HG02981 (cell line): Measurements from ENCODE around the gene NIPSNAP2.
"Not testable (repeated sequence)": the region's sequence is repeated elsewhere in the genome, so short reads cannot be mapped to it uniquely, and the experiment has no call there.

ENCODE experiments used
- ATAC-seq: cut with Tn5 transposase; IDR thresholded peaks from one replicate; pipeline ENCODE4 v1.9.1; 2021; ENCODE audit warnings: mild to moderate bottlenecking, moderate library complexity; ENCODE audit not compliant: unreplicated experiment

NIPSNAP2 gene

GRCh38 chr7:55975988-55976633 lies 11.7 kb downstream of the NIPSNAP2 start:
- no peak for ATAC-seq

- ATAC-seq = no peak
Measured at GRCh38 chr7:55977831-55978230, 13.4 kb downstream of the NIPSNAP2 start.

DNA sequence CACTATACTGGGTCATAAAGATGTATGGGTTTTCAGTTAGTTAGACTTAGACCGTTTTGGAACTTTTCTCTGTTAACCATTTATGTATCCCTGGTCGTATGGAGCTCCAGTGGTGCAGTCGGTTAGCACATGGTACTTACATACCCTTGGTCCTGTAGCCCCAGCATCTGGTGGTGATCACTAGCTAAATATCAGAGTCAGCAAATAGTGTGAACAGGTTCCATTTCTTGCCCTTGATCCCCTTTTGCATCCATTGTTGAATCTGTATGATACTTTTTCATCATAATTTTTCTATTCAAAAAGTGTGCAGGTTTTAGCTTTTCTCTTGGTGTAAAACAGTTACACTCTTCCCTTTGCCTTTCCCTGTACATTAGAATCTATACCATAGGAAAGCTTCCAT lies 15.9 kb downstream of the NIPSNAP2 start:
- ATAC-seq = no peak

DNA sequence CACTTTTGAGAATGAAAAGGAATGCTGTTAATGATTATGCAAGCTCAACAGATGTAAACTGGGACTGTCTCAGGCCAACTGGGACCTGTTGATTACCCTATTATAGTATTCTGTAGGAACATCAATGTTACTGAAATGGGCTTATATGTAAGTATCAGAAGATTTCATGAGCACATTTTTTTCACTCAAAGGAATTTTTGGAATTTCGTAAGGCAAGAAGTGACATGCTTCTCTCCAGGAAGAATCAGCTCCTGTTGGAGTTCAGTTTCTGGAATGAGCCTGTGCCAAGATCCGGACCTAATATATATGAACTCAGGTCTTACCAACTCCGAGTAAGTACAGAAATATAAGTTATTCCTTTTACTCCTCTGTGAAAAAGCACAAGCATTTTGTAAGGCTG lies 19.2 kb downstream of the NIPSNAP2 start:
- ATAC-seq = no peak

DNA sequence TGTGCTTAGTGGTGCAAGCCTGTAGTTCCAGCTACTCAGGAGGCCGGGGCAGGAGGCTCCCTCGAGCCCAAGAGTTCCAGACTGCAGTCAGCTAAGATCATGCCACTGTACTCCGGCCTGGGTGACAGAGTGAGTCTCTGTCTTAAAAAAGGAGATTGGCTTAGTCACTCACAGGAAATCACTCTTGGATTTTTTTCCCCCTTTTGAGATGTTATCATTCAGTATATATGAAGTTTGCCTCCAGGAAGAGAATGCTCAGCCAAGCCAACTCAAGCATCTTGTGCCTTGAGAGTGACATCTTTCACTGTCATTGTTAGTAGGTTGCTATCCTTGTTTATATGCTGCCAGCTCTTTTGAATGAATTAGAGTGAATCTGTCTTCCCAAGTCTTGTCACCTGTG lies 28.0 kb downstream of the NIPSNAP2 start:
- no peak for ATAC-seq

DNA sequence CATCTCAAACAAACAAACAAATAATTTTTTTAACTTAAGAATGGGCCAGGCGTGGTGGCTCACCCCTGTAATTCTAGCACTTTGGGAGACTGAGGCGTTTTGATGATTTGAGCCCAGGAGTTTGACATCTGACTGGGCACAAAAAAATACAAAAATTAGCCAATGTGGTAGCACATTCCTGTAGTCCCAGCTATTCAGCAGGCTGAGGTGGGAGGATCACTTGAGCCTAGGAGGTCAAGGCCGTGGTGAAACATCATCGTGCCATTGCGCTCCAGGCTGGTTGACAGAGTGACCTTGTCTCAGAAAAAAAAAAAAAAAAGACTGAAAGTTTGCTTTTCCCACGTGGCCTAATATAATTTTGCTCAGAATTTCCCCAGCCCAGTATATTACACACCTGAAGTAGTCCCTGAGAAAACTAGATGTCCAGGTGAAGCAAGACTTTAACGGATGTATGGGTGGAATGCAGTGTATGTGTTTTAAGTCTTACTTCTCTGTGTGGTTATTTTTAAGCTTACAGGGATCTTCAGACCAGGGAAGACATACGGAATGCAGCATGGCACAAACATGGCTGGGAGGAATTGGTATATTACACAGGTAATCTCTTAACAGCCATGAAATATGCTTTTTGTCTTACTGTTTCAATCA lies 32.6 kb downstream of the NIPSNAP2 start:
- ATAC-seq = no peak

GRCh38 chr7:56003749-56004148 lies 39.4 kb downstream of the NIPSNAP2 start:
- ATAC-seq = no peak

- no peak for ATAC-seq
Measured at GRCh38 chr7:56007167-56007652, 42.8 kb downstream of the NIPSNAP2 start.

DNA sequence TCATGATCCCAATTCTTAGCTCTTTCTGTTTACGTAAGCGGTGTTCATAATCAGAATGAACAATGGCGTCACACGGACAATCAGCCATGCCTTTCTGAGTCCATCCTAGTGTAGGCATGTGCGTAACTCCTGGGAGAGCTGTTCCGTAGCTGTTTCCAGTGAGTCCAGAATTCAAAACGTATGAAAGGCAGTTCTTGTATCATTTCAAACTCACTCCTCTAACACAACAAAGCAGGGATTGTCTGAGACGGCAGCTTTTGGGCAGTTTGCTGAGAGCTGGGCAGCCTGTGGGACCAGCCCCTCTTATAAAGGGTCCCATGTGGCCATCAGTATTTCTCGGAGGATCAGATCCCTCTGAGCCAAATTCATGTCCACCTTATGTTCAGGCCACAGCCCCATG lies 43.5 kb downstream of the NIPSNAP2 start:
- ATAC-seq = no peak

DNA sequence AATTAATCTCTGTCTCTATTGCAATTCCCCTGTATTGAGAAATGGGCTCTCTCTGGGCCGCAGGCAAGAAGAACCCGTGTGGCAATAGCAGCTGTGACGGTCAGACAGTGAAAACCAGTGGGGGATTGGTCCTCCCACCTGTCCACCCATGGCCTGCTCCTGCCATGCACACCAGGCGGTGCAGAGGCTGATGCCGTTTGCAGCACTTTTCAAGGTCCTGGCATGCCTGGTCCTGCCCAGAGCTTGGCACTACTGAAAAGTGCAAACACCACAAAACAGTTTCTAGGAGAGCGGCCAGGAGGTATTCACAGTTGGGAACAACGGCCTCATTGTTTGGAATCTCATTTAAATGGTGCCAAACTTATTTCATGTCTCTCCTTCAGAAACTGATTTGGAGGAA lies 45.3 kb downstream of the NIPSNAP2 start:
- no peak for ATAC-seq

- not testable (repeated sequence) for ATAC-seq
Measured at GRCh38 chr7:56017015-56017414, 52.6 kb downstream of the NIPSNAP2 start.

DNA sequence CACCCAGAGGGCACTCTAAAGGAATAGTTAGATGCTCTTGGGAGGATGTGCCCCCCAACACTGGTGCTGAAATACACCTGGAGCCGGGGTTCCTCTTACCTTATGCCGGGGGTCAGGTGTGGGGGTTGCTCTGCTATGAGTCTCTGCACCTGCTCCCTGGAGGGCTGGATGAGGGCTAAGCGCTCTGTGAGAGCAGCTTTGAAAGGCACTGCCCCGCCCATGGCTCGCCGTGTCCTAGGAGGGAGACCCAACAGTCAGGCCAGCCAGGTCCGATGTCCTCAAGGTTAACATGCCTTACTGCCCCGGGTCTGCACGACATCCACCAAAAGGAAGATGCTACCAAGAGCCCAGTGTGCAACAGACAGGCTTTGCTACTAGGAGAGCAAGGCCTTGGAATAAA lies 55.1 kb downstream of the NIPSNAP2 start:
- no peak for ATAC-seq

DNA sequence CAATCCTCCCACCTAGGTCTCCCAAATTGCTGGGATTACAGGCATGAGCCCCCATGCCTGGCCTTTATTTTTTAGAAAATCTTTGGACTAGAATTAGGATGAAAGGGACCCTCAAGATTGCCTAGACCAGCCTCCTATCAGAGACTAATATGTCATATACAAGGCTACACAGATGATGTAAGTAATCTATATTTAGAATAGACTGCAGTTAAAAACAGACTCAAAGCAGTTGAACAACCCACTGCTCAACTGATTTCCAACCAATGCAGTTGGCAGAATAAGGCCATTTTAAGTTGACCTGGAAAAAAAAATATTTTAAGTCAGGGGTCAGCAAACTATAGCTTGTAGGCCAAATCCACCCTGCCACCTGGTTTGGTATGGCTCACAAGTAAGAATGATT lies 59.1 kb downstream of the NIPSNAP2 start:
- no peak for ATAC-seq

GRCh38 chr7:56026538-56026937 lies 62.2 kb downstream of the NIPSNAP2 start:
- no peak for ATAC-seq

GRCh38 chr7:56028942-56029630 lies 64.7 kb downstream of the NIPSNAP2 start:
- ATAC-seq = no peak

DNA sequence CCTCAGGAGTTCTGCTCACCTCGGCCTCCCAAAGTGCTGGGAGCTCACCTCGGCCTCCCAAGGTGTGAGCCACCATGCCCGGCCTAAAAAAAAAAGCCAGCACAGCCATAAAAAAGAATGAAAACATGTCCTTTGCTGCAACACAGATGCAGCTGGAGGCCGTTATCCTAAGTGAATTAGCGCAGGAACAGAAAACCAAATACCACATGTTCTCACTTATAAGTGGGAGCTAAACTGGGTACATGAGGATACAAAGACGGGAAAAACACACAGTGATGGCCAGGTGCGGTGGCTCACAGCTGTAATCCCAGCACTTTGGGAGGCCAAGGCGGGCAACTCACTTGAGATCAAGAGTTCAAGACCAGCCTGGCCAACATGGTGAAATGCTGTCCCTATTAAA lies 66.0 kb downstream of the NIPSNAP2 start:
- ATAC-seq = no peak

DNA sequence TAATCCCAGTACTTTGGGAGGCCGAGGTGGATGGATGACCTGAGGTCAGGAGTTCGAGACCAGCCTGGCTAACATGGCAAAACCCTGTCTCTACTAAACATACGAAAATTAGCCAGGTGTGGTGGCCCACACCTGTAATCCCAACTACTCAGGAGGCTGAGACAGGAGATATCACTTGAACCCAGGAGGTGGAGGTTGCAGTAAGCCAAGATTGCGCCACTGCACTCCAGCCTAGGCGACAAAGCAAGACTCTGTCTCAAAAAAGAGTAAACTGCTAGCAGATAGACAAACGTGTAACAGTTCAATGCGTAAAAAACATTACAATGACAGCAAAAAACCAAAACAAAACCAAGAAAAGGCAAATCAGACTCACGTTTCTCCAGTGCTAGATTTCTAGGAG lies 67.2 kb downstream of the NIPSNAP2 start:
- not testable (repeated sequence) for ATAC-seq

DNA sequence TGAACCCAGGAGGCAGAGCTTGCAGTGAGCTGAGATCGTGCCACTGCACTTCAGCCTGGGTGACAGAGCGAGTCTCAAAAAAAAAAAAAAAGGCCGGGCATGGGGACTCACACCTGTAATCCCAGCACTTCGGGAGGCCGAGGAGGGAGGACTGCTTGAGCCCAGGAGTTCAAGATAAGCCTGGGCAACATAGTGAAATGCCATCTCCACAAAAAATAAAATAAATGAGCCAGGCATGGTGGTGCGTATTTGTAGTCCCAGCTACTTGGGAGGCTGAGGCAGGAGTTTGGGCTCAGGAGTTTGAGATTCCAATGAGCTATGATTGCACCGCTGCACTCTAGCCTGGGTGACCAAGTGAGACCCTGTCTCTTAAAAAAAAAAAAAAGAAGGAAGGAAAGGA lies 68.2 kb downstream of the NIPSNAP2 start:
- ATAC-seq = not testable (repeated sequence)

DNA sequence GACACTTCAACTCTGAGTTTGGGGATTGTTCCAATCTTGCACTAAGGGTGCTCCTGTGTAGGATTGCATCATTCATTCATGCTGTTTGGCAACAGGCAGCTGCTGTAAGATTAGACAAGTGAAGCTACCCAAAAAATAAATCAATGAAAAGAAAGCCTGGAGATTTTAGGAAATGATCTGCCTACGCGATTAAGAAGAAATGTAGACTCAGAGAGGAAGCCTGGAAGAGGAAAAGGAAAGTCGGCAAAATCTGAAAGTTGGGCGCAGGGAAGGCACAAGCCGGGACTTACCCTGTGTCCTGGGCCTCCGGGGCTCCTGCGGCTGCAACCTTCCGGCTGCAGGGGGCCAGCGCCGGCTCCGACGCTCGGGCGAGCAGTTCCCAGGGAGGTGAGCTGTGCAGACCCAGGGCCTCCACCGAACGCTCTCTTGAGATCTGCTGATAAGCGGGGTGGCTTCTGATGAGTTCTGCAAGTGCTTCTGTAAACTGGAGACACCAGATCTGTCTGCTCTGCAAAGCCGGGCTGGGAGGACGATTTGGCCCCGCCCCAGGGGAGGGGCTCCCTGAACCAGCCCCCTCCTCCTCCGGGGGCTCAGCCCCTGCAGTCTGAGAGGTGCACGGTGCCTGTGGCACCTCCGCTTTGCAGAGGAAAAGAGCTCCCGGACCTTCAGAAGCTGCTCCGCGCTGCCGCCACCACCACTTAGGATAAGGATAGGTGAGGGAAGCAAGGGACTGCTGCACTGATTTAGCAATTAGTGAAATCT lies 69.5 kb downstream of the NIPSNAP2 start:
- ATAC-seq = peak; percentile 95

GRCh38 chr7:56040730-56041129 lies 76.3 kb downstream of the NIPSNAP2 start:
- no peak for ATAC-seq

- ATAC-seq = not testable (repeated sequence)
Measured at GRCh38 chr7:56045758-56046157, 81.4 kb downstream of the NIPSNAP2 start.
